HG03097 (cell line): ENCODE data around the gene COG3.

ENCODE experiments used
- ATAC-seq: cut with Tn5 transposase; IDR thresholded peaks from one replicate; pipeline ENCODE4 v1.9.1; 2021; ENCODE audit not compliant: unreplicated experiment, low FRiP score

Gene COG3

DNA sequence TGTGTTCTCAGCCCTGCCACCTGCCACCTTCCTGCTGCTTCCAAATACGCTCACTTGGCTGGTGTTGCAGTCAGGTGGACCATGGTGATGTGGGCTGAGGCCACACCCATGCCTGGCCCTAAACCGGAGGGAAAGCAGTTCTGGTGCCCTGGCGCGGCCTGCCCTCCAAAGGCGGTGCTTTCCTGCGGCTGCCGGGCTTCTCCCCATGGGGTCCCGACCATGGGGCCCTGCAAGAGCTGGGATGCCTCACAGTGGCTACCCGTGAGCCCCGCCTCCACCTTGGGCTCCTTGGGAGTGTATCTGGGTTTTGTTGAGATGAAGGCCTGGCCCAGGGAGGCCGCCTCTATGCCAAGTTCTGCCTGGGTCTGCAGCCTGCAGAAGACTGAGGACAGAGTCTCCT lies 77.1 kb downstream of the COG3 start:
- no peak for ATAC-seq

GRCh38 chr13:45542391-45542790 lies 77.7 kb downstream of the COG3 start:
- ATAC-seq = no peak

- ATAC-seq = no peak
These were observed 78.1 kb downstream of the COG3 start for GRCh38 chr13:45542878-45543277.

DNA sequence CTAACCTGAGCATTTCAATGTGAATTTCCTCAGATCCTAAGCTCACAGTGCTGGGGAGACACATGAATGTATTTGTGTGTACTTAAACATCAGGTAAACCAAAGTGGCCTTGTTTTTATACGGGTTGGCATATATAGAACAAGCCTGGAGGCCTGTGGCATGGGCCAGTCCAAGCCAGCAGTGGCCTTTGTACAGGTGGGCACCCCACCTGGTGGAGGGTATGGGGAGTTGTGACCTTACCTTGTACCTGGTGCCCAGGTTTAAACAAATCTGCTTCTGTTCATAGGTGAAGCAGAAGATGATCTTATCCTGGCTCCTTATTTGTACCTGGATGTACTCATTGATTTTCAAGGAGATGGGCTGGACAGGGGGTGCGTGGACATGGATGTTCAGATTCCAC lies 79.8 kb downstream of the COG3 start:
- ATAC-seq = no peak

DNA sequence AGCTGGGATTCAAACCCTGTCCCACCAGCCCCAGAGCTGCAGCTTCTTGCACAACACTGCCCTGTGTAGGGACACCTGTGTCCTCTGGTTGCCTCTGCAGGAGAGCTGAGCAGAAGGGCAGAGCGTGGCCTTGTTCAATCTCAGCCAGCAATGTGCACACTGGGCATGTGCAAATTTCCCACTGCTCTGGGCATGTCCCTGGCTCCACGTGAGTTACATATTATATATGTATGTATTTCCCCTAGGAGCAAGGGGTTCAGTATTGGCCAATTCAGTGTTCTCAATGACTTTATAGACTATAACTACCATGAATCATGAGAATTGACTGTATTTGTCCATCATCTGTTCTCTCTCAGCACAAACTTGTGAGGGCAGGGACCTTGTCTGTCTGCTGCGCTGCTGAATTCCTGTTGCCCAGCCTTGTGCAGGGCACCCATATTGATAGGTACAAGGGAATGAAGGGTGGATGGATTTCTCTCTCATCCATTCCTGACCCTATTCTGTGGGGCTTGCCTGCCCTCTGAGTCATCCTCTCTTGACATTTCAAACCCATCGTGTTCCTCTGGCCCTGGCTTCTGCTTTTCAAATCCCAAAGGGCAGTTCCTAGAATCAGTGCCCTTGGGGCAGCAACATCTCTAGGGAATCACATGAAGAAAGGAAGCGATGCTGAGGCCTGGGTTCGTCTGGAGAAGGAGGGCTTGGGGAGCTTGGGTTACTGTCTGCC lies 81.1 kb downstream of the COG3 start:
- ATAC-seq = no peak

DNA sequence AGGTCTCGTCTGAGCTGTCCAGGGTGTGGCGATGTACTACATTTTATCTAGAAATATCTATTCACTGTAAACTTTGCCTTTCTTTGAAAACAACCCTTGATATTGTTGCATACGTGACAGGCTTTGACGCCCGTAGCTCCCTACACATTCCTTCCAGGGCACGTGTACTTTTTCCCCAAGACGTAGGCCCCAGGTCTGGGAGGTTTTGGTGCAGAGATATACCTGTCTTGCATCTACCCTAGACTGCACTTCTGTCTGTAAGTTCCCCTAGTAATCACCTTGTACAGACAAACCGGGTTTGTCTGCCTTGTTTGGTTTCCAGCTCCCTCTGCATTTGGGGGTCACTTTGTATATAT lies 81.6 kb downstream of the COG3 start:
- ATAC-seq = no peak

GRCh38 chr13:45548281-45548680 lies 83.5 kb downstream of the COG3 start:
- ATAC-seq = no peak

DNA sequence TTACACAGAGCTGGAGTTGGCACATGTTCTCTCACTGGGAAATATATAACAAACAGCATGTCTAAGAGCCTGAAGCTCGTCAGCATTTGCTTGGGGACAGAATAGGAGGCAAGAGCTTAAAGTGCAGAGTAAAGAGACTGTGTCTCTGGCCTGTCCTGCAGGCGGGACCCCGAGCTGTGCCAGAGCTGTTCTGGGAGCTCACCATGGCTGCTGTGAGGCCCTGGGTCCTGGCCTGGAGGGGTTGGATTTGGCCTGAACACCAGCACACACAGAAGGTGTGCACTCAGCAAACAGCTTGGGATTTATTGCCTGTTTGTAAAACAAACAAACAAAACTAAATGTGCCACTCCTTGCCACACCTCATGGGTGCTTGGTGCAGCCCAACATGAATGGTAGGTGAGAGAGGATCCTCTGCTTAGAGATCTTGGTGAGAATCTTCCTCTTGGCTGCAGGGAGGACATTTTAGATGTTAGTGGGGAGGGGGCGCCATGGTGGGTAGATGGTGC lies 89.9 kb downstream of the COG3 start:
- ATAC-seq = no peak

DNA sequence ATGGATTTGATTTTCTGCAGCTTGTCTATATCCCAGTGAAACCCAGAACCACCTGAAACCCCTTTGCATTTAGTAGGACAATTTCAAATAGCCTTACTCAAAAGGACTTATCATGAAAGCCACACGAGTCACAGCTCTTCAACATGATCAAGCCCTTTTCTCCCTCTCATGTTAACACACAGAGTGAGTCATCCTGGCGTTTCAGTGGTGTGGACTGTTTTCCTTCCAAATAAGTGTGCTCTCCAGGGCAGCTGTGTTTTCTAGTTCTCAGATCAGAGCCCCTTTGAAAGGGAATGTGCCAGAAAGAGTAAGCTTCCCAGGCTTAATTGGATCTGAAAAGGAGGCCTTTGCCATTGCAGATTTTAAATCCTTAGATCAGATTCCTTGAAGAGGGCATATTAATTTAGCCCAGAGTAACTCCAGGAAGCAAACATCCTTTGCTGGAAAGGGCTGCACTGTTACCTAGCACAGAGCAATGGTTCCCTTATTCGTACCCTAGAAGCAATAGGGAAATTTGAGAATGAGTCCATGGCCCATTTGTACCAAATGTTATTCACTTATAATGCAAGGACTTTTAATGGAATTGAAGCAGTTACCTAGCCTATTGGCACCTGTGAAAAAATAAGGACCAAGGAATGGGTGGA lies 99.5 kb downstream of the COG3 start:
- no peak for ATAC-seq

GRCh38 chr13:45565331-45565730 lies 100.6 kb downstream of the COG3 start:
- no peak for ATAC-seq

DNA sequence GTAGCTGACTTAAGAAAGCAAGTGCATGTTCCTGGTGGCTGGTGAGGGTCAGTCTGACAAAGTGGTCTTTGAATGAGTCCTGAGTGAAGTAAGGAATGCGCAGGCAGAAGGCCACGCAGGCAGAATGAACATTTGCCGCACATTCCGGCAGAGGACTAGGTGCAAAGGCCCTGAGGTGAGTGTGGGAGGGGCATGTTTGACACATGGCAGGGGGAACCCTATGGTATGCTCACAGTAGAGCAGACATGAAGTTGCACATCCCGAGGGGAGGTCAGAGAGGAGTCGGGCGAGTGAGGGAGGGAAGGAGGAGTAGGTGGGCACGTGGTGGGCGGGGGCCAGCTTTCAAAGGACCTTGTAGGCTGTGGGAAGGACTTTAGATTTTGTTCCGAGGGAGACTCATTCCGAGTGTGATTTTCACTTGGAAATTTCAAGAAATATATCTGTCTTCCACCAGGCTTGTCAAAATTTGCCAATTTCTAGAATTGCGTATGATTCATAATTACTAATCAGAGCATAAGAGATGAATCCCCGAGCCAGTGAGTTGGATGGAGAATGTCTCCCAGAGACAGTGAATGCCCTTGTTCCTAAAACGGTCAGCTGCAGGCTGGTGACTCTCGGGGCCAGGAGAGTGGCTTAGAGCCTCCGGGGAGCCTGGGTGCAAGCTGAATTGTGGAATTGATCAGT lies 110.5 kb downstream of the COG3 start:
- ATAC-seq = no peak

DNA sequence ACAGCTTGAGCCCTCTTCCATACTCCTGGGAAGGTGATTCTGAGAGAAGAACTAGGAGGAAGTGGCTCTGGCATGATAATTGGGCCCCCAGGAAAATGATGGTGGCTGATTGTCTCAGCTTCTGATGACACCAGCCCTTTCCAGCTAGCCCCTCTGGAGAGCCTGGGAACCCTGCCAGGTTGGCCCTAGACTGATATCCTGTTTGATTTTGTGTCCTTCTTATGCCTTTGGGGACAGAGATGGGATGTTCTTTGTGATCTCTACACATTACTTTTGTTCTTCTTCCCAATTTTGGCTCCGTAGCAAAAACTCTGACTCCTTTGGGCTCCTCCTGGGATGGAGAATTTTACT lies 111.1 kb downstream of the COG3 start:
- ATAC-seq = no peak

DNA sequence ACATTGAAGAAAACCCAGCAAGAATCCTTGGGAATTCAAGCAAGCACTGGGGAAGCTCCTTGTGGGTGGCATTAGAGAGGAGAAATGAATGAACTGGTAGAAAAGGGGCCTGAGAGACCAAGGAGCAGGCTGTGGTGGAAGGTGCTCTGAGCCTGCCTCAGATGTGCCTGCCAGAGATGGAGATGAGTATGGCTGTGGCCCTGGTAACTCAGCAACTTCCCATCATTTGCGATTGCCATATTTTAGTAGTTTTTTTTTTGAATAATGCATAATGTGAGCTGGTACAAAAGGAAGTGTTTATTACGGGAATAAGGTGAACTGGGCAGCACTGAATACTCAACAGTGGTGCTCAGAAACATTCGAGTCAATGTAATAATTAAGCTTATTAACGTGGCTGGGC lies 111.7 kb downstream of the COG3 start:
- ATAC-seq = no peak

- ATAC-seq = no peak
These were observed 117.8 kb downstream of the COG3 start for GRCh38 chr13:45582408-45583076.

DNA sequence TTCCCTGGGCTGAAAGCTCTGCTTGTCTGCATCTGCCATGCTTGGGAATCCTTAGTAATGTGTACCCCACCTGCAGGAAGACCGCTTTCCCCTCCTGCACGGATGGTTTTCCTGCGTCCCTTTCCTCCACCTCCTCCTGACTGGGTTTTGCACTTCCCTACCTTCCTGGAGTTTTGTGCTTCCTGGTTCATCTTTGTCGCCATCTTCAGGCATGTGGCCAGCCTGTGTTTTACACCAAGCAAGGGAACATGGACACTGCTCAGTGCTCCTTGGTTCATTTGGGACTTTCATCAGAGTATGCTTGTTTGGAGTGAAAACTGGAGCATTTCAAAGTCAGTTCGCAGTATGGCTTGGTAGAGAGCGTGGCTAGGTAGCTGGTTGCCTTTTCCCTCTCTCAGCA lies 120.1 kb downstream of the COG3 start:
- ATAC-seq = no peak
